SIG-M5 treated with dmso at 0.1 percent for 504 hours (cell line): ENCODE measurements around the gene PRR16.
A peak's percentile ranks its signal among the peaks of the same experiment; 100 is the strongest.
"Not testable (repeated sequence)": the region's sequence is repeated elsewhere in the genome, so short reads cannot be mapped to it uniquely, and the experiment has no call there.

Experiments
- DNase-seq: peaks from one replicate; lab custom pipeline; 2025; ENCODE audit not compliant: unreplicated experiment; lab: John Stamatoyannopoulos, UW

PRR16 gene

DNA sequence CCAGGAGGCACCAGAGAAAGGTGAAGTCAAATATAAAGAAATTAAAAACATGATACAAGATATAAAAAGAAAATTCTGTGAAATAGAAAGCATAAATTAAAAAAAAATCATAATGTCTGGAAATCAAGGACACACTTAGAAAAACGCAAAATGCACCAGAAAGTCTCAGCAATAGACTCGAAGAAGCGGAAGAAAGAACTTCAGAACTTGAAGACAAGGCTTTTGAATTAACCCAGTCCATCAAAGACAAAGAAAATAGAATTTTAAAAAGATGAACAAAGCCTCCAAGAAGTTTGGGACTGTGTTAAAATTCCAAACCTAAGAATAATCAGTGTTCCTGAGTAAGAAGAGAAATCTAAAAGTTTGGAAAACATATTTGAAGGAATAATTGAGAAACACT lies 168.3 kb downstream of the PRR16 start:
- DNase-seq, result no peak

DNA sequence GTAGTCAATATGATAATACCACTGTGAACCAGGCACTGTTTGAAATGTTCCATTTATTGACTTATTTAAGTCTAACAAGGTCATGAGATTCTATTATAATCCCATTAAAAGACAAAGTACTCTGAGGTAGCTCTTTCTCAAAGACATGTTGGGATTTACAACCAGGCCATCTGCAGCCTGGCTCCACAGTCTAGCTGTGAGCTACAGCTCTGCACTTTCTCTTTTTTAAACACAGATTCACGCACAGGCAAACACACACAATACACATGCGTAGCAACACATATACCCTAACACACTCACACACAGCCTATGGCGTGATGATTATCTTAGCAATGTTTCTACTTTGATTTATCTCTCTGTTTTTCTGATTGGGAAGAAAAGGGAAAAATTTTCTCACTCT lies 174.3 kb downstream of the PRR16 start:
- DNase-seq, result no peak

DNA sequence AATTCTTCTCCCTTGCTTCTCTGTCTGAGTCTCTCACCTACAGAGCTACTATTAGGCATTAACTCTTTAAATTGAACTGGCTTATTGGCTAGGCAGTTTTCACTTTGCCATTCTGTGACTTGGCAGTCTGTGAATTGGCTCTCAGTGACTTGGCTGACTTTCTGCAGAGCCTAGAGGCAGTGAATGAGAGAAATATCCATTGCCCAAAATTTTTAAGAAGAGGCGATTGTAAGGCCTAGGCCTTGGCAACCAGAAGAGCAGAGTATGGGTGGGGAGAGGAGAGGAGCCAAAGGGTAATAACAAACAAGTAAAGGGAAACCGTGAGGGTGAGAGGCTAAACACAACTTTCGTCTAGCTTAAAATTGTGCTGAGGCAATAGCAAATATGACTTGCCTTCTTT lies 176.7 kb downstream of the PRR16 start:
- DNase-seq, result no peak

DNA sequence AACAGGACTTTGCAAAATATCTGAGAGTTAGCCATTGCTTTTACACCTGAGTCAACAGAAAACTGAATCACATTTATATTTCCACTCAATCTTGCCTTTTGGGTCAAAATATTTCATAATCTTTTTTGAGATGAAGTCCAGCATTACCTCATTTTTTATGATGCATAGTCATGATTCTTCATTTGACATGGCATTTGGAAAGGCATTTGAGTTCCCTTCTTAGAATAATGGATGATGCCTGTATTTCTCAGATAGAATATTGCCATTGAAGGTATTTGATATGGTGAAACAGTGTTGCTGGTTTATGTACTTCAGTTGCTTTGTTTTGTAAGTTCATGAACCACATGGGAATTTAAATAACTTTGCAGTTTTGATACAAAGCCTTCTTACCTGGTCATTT lies 180.4 kb downstream of the PRR16 start:
- no peak for DNase-seq

DNA sequence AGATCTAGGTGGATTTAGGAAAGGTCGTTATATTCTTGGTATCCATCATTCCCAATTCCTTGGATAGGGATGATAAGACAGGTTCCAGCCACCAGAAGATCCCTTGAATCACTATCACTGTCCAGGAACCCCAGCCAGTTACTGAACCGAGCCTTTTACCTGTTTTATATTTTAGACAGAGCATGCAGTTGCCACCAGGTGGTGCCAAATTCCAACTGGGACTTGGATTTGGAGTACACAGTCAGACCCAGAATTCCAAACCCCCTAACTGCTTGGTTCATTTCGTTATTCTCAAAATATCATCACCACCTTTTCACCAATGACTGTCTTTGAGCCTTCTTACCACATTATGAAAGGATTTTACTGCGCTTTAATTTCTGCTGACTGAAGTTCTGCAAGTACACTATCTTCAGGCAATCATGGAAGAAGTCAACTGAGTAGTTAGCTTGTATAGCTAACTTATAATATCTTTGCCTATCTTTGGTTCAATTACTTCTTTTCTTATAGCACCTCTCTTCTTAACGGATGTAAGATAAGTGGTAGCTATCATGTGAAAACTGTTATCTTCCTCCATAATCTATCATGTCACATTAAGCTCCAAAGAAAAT lies 191.8 kb downstream of the PRR16 start:
- peak; percentile 12 for DNase-seq

DNA sequence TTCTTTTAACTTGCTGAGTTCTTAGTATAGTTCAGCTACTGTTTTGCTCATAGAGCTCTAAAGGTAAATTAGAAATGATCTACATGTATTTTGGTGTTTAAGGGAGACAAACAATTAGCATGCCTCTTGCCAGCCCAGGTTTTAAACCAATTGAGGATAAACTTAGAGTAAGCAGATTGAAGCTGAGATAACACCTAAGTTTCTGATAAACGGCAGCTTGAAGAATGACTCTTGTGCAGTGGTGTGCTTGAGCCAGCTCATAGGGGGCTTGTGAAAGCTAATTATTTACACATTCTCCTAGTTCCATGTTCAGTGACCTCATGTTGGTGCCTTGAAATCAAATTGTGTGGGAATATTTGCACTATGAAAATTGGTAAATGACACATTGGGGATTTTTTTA lies 193.0 kb downstream of the PRR16 start:
- DNase-seq, result no peak

DNA sequence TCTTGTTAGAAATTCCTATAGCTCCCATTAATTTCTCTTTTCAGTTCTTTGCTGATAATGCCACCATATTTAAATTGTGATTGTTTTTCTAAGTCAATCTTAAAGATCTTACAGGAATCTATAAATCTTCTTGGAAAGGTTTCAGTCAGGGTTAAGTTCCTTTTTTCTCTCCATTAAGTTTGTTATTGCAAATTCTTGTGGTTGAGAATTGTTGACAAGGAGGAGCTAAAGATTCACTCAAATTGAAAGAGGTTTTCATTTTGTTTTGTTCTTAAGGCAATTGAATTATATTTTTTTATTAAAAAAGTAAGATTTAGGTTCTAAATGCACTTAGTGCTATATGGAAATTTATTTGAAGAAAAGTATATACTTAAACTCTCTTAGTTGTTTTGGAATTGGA lies 213.4 kb downstream of the PRR16 start:
- no peak for DNase-seq

DNA sequence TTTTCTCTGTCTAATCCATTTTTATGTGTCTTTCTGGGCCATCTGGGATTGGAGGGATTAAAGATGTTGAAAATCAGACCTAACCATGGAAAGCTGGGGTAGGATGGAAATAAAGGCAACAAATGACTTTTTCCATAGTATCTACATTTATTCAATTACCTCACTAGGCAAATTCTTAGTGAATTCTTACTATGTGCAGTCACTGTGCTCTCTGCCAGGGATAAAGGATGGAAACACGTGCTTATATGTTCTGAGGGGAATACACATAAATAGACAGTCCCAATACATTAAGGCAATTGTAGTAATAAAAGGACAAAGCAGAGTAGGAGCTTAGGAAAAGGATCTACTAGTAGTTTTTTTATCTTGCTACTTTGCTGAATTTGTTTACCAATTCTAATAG lies 214.2 kb downstream of the PRR16 start:
- no peak for DNase-seq

DNA sequence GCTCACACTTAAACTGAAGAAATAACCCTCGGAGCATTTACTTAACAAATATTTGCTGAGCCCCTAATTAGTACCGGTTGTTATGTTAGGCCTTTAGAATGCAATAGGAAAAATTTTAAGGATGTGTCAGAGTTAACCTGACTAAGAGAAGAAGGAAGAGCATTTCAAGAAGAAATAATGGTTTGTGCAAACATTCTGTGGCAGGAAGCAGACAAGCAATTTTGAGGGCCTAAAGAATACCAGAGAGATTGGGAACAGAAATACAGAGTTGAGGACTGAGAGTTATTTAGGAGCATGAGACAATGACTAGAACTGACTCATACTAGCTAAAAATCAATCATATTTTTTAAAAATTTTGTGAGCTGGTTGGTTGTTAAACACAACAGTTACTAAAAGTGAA lies 218.8 kb downstream of the PRR16 start:
- DNase-seq, result no peak

DNA sequence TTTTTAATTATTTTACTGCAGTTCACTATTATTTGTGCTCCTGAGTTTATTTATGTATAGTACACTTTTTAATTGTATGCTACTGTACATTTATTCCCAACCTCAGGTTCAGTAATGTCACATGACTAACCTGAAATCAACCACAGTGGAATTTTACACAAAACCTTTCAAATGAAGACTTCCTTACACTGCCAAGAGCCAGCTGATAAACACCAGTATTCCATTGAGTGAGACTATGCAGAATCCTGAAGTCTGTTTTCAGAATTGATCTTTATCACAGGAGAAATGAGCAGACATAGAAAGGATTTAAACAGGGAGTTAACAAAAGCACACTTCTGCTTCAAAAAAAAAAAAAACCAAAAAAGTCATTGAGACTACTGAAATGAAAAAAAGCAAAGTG lies 219.5 kb downstream of the PRR16 start:
- no peak for DNase-seq

DNA sequence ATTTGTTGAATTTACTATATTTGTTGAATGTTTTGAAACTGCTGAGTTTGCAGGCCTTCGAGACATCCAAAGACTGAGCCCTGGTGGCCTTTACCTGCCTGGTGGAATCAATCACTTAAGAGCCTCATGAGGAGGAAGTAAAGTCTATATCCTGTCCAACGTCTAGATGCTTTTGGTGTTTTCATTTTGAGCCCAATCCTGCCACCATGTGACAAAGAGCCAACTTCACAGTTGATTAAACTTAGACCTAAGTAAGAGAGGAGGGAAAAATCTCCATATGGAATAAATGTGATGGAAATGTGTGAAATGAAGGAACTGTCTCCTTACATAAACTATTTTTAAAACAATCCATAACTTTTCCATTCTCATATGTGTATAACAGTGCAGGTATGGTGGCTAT lies 220.1 kb downstream of the PRR16 start:
- peak; percentile 5 for DNase-seq

DNA sequence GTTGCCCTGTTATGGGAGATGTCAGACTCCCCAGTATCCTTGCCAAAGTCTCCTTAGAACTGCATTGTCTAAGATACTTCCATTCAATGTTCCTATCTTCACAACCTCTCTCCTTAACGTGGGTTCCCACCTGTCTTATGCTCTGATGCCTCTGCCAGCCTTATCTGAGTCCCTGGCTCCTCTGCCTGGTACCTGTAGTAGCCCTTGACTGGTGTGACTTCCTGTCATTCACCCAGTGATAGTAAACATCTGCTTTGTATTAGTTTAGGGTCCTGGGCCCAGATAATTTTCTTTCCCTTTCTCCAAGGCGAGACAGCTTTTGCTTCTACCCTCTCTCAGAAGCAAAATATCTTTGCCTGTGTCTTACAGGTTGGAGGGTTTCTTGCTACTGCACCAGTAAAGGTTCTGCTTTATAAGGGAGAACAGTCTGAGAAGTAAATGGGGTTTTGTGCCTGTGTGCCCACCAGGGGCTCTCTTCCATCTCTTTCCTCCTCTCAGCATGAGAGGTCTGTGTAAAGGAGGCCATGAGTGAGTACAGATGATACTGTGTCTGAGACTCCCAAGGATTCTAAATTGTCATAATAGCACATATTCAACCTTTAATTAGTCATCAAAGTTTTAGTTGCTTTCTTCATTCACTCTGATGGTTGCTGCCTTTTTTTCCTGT lies 220.8 kb downstream of the PRR16 start:
- DNase-seq, result no peak

DNA sequence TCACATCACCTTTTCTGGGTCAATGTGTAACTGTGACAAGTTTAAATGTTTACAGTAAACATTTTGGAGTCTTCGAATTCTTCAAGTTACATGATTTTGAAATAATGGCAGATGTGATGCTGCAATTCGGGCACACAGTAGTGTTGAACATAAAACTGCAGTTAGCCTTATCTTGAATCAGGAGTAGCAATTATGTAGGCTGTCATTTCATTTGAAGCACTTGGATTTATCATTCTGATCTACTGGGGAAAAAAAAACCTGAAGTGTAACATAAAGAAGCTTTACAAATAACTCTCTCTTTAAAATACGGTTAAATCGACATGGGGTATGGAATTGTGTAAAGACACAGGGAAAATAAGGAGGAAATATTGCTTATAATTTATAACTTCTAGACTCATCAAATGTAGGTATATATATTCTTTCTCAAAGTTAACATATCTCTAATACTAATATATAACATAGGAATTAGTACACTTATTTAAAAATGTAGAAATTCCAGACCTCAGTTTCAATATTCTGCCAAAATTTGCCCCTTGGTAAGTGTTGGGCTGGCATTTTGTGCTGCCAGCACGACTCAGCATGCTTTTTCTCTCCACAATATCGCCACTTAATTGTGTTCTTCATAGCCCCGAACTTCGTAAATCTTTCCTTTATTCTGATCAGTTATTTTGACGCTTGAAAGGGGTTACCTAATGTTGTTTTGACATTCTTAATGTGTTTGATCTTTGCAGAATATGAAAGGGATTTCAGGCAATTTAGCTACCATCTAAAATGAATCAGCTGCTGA lies 226.7 kb downstream of the PRR16 start:
- no peak for DNase-seq

DNA sequence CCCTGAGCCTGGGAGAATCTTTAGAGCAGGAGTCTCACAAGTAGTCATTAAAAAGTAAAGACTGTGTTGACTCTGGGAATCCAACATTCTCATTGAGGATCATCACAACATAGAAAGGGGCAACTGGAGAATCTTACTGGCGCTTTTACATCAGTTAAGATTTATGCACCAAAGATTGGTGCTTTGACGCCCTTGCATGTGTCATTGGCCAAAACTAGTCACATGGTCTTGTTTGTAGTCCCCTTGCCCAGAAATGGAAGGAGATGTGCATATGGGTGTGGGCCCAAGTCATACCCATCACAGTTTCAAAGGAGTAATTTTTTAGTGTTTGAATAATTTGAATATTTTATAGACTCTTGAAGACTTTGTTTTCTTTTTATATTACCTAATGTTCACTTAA lies 228.2 kb downstream of the PRR16 start:
- DNase-seq, result no peak

DNA sequence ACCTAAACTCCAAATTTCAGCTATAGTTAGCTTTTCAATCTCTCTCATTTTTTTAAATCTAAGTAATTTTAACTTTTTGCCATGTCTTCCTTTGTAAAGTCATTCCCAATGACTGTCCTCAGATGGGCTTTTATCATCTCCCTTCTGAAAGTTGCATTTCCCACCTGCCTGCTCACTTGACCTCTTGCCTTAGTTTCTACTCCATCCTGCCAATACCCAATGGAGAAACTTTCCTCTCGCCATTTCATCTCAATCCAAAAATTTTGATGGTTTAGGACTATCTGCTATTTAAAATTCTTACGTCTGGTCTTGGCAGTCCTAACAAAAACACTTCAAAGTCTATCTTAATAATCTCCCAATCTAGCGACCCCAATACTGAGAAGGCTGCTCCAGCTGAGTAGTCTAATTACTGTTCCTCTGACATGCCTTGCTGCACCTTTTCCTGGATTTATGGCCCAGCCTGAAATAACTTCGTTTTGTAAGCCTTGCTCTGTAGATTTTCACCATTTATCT lies 231.3 kb downstream of the PRR16 start:
- DNase-seq, result no peak

DNA sequence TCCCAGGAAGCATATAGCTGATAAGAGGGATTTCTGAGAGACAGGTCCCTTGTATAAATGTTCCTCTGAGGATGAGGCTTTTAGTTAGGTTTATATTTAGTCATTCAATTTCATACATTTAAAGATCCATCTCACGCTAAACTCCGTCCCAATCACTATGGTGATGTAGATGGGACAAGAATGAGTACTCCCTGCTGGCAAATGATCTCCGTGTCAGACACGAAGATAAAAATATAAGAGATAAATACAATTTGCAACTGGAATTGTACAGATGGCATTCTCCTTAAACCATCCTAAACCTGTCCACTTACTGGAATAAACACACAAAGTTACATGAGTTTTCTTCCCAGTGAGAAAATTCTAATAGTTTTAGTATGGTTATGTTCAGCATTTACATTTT lies 233.0 kb downstream of the PRR16 start:
- DNase-seq, result no peak

DNA sequence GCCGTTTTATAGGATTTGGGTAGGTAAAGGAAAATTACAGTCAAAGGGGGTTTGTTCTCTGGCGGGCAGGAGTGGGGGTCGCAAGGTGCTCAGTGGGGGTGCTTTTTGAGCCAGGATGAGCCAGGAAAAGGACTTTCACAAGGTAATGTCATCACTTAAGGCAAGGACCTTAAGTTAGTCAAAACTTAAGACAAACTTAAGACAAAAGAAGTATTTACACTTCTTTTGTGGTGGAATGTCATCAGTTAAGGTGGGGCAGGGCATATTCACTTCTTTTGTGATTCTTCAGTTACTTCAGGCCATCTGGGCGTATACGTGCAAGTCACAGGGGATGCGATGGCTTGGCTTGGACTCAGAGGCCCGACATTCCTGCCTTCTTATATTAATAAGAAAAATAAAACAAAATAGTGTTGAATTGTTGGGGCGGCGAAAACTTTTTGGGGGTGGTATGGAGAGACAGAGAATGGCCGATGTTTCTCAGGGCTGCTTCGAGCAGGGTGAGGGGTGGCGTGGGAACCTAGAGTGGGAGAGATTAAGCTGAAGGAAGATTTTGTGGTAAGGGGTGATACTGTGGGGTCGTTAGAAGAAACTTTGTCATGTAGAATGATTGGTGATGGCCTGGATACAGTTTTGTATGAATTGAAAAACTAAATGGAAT lies 233.7 kb downstream of the PRR16 start:
- DNase-seq, result not testable (repeated sequence)

DNA sequence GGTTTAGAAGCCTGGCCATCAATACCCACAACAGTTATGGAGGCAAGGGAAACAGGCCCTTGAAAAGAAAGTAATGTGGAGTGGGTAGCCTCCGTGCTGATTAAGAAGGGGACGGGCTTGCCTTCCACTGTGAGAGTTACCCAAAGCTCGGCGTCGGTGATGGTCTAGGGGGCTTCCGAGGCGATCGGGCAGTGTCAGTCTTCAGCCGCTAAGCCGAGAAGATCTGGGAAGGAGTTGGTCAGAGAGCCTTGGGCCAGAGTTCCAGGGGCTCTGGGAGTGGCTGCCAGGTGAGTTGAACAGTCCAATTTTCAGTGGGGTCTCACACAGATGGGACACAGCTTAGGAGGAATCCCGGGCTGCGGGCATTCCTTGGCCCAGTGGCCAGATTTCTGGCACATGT lies 236.6 kb downstream of the PRR16 start:
- not testable (repeated sequence) for DNase-seq

DNA sequence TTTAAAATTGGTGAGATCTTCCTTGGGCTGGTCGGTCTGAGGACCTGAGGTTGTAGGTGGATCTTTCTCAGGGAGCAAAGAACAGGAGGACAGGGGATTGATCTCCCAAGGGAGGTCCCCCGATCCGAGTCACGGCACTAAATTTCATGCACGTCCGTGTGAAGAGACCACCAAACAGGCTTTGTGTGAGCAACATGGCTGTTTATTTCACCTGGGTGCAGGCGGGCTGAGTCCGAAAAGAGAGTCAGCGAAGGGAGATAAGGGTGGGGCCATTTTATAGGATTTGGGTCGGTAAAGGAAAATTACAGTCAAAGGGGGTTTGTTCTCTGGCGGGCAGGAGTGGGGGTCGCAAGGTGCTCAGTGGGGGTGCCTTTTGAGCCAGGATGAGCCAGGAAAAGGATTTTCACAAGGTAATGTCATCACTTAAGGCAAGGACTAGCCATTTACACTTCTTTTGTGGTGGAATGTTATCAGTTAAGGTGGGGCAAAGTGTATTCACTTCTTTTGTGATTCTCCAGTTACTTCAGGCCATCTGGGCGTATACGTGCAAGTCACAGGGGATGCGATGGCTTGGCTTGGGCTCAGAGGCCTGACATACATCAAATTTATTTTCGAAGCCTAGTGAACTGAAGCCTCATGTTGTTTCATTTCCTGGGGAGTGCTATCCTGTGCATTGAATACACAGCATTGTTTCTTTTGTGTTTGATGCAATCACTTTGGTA lies 238.9 kb downstream of the PRR16 start:
- DNase-seq, result not testable (repeated sequence)

DNA sequence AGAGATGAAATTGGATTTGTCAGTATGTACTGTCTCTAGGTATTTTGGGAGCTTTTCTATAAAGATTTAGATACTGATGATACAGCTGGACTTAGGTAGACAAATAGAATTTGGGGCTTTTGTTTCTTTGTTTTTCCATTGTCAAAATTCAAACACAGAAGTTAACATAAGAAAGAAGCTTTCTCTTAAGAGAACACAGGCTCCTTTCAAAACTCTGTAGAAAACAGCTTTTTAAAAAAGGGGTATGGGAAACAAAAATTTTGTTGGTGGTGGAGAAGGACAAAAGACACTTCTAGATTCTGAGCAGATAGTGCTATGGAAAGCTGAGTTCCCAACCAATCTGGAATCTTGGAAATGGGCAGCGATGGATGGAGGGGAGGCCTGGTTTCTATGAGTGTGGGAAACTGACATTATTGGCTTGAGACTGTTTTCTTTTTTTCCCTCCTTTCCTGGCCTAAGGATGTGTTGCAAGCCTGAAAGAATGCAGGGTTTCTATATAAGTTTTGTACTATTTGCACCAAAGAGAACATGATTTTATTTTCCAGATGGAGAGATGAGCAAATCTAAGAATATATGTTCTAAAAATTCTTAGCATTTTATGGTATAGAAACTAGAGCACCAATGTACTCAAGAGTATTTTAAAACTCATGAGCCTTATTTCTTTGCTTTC lies 240.0 kb downstream of the PRR16 start:
- no peak for DNase-seq
